ENCODE measurements around the gene STK17B. TPM values are rescaled to one million over a fixed set of nuclear protein-coding genes. Genes with fewer than 3 reads are reported as not detected.
A peak's percentile ranks its signal among the peaks of the same experiment; 100 is the strongest.

The STK17B gene
- 100 to 1,000 TPM; 279 to 280 TPM for total RNA-seq

DNA sequence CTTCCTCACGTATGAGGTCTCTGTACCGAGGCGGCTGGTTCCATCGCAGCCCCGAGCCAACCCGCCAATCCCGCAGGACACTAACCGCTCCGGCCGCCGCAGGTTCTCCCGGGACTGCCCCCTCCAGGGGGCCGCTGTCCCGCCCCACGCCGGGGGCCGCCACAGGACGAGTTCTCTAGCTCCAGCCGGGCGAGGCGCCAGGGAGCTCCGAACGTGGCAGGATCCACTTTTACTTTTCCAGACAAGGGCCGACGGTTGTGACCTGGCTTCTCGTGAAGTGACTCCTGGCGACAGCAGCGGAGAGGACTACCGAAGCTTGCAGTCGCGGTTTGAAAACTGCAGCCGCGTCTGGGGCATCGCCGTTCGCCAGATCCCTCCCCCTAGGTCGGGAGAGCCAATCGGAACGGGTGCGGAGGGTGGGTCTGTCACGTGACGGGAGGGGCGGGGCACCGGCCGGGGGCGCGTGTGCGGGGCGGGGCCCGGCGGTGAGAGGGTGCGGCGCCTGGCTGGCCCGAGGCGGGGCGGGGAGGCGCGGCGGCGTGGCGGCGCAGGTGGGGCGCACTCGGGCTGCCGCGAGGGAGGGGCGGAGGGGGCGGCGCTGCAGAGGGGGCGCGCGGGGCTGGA lies at the start of gene STK17B:
TSS of gene STK17B (minus strand) at position 331 of the 624 bp plus-strand sequence. CDS start 8,195 bp downstream, outside the sequence.
- peaks cover 34% of the 10 kb centered on the region for H3K4me1 Mint-ChIP-seq (ENCODE audit: low read depth)
- peaks cover 18 to 33% of the 10 kb centered on the region in 2 donors for H3K36me3 Mint-ChIP-seq (ENCODE audit: insufficient read depth in 2 of 2)
- DNase-seq (peak; percentile 95 to 96), ATAC-seq (replicated peaks in 1 of 2) (peak; percentile 71 to 74)
- peak within 1 kb of the TSS; percentile 96 for H3K27ac Mint-ChIP-seq
- H3K27me3 Mint-ChIP-seq (ENCODE audit: low read depth) = no peaks in the 10 kb centered on the region
- peak within 1 kb of the TSS; percentile 93 to 95 for H3K4me3 Mint-ChIP-seq
- no peaks in the 10 kb centered on the region for H3K9me3 Mint-ChIP-seq

GRCh38 chr2:196220671-196221070 lies 49.3 kb upstream of the STK17B start:
- peak; percentile 61 for ATAC-seq (replicated peaks in 1 of 2)
- H3K4me3 Mint-ChIP-seq = peak overlapping the region; percentile 48 to 55

GRCh38 chr2:196219671-196220070 lies 48.3 kb upstream of the STK17B start:
- peak overlapping the region; percentile 43 for H3K27ac Mint-ChIP-seq
- no peak for ATAC-seq (replicated peaks in 1 of 2)
- peaks cover 79% of the 10 kb centered on the region for H3K4me1 Mint-ChIP-seq (ENCODE audit: low read depth)
- DNase-seq = no peak
- H3K36me3 Mint-ChIP-seq (ENCODE audit: insufficient read depth in 2 of 2) = peaks cover 4 to 20% of the 10 kb centered on the region in 2 donors
- H3K4me3 Mint-ChIP-seq = peak overlapping the region; percentile 11 to 48
- peaks cover 3 to 4% of the 10 kb centered on the region in 2 donors for H3K9me3 Mint-ChIP-seq
- H3K27me3 Mint-ChIP-seq (ENCODE audit: low read depth) = no peaks in the 10 kb centered on the region

More at GRCh38 chr2:196220671-196221070, 49.3 kb upstream of the STK17B start:
- DNase-seq = no peak
- H3K27me3 Mint-ChIP-seq (ENCODE audit: low read depth) = no peaks in the 10 kb centered on the region
- H3K36me3 Mint-ChIP-seq (ENCODE audit: insufficient read depth in 2 of 2) = peaks cover 4 to 26% of the 10 kb centered on the region in 2 donors
- peaks cover 3 to 4% of the 10 kb centered on the region in 2 donors for H3K9me3 Mint-ChIP-seq
- peak overlapping the region; percentile 25 for H3K27ac Mint-ChIP-seq
- peaks cover 78% of the 10 kb centered on the region for H3K4me1 Mint-ChIP-seq (ENCODE audit: low read depth)

DNA sequence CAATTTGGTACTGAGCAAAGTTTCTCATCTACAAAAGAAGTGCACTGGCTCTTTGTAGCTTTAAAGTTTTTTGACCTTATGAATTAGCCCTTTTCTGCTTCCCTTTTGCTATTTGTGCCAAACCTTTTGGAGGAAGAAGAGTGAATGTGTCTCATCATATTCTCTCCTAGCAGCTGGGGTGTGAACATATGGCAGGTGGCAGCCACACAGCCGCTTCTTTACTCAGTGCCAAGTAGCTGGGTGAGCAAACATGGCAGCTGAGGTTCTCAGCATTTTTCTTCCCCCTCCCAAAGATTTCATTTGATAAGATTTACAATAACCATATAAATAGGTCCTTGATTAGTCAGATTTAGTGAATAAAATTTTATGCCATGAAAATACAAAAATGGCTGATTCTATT lies 46.7 kb upstream of the STK17B start:
- peaks cover 79% of the 10 kb centered on the region for H3K4me1 Mint-ChIP-seq (ENCODE audit: low read depth)

DNA sequence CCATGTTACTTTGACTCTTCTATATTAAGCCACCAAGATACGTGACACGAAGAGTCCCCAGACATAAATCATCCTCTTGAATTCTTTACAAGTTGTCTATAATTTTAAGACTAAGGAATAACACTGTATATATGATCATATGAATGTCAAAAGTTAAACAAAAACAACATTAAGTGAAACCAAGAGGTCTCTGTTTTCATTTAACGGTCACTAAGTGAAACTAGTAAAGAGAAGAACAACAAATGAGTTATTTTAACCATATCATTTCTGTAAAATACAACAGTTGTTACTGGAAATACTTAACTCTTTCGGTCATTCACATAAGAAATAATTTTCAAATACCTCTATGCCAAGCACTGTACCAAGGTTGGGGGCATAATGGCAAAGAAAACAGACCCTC lies 45.7 kb upstream of the STK17B start:
- H3K4me3 Mint-ChIP-seq = peak overlapping the region in 1 of 2 donors; percentile 43
- no peak overlapping the region for H3K27ac Mint-ChIP-seq
- H3K4me1 Mint-ChIP-seq (ENCODE audit: low read depth) = peaks cover 87% of the 10 kb centered on the region
- no peak for DNase-seq
- peaks cover 3 to 17% of the 10 kb centered on the region in 2 donors for H3K36me3 Mint-ChIP-seq (ENCODE audit: insufficient read depth in 2 of 2)
- no peak for ATAC-seq (replicated peaks in 1 of 2)
- H3K27me3 Mint-ChIP-seq (ENCODE audit: low read depth) = no peaks in the 10 kb centered on the region
- peaks cover 2 to 7% of the 10 kb centered on the region in 2 donors for H3K9me3 Mint-ChIP-seq

More for the DNA sequence above, 46.7 kb upstream of the STK17B start:
- Mint-ChIP-seq H3K27ac (peak overlapping the region; percentile 15), H3K9me3 (peaks cover 3% of the 10 kb centered on the region in 2 donors), H3K4me3 (no peak overlapping the region), H3K36me3 (ENCODE audit: insufficient read depth in 2 of 2) (peaks cover 3 to 12% of the 10 kb centered on the region in 2 donors), H3K27me3 (ENCODE audit: low read depth) (no peaks in the 10 kb centered on the region)
- no peak for ATAC-seq (replicated peaks in 1 of 2)
- DNase-seq = no peak

GRCh38 chr2:196215376-196215775 lies 44.0 kb upstream of the STK17B start:
- DNase-seq (no peak), ATAC-seq (replicated peaks in 1 of 2) (no peak)
- Mint-ChIP-seq H3K4me3 (no peak overlapping the region), H3K36me3 (ENCODE audit: insufficient read depth in 2 of 2) (peaks cover 7 to 15% of the 10 kb centered on the region in 2 donors), H3K27me3 (ENCODE audit: low read depth) (no peaks in the 10 kb centered on the region), H3K27ac (no peak overlapping the region), H3K9me3 (peaks cover 0 to 5% of the 10 kb centered on the region in 2 donors), H3K4me1 (ENCODE audit: low read depth) (peaks cover 94% of the 10 kb centered on the region)

DNA sequence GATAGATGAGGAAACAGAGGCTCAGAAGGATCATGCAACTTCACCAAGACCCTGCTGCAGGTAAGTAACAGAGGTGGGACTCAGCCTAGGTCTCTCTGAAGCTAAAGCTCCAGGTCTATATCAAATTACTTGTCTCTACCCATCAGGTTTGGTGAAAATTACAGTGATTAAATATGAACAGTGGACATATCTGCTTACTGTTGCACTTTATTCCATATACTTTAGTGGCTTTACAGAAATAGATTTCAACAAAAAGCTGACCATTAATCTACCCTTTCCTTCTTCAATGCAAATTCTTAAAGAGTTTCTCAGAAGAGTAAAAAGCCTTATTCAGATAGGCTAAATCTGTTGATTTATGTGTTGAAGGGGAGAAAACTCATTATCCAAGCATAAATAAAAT lies 42.8 kb upstream of the STK17B start:
- Mint-ChIP-seq H3K27me3 (ENCODE audit: low read depth) (no peaks in the 10 kb centered on the region), H3K4me3 (peak overlapping the region in 1 of 2 donors; percentile 83), H3K4me1 (ENCODE audit: low read depth) (peaks cover 95% of the 10 kb centered on the region), H3K27ac (no peak overlapping the region), H3K36me3 (ENCODE audit: insufficient read depth in 2 of 2) (peaks cover 9 to 15% of the 10 kb centered on the region in 2 donors), H3K9me3 (peaks cover 0 to 5% of the 10 kb centered on the region in 2 donors)
- ATAC-seq (replicated peaks in 1 of 2) = no peak
- DNase-seq = no peak

GRCh38 chr2:196213252-196213980 lies 42.0 kb upstream of the STK17B start:
- ATAC-seq (replicated peaks in 1 of 2) (peak; percentile 26 to 28), DNase-seq (no peak)
- Mint-ChIP-seq H3K4me1 (ENCODE audit: low read depth) (peaks cover 95% of the 10 kb centered on the region), H3K27me3 (ENCODE audit: low read depth) (no peaks in the 10 kb centered on the region), H3K4me3 (peak overlapping the region in 1 of 2 donors; percentile 83), H3K9me3 (peaks cover 0 to 5% of the 10 kb centered on the region in 2 donors), H3K36me3 (ENCODE audit: insufficient read depth in 2 of 2) (peaks cover 9 to 15% of the 10 kb centered on the region in 2 donors), H3K27ac (peak overlapping the region; percentile 55)

GRCh38 chr2:196208915-196209314 lies 37.5 kb upstream of the STK17B start:
- no peak for DNase-seq
- Mint-ChIP-seq H3K4me1 (ENCODE audit: low read depth) (peaks cover 54% of the 10 kb centered on the region), H3K36me3 (ENCODE audit: insufficient read depth in 2 of 2) (peaks cover 9 to 16% of the 10 kb centered on the region in 2 donors), H3K4me3 (no peak overlapping the region), H3K27me3 (ENCODE audit: low read depth) (no peaks in the 10 kb centered on the region), H3K27ac (no peak overlapping the region), H3K9me3 (peaks cover 0 to 5% of the 10 kb centered on the region in 2 donors)
- no peak for ATAC-seq (replicated peaks in 1 of 2)

DNA sequence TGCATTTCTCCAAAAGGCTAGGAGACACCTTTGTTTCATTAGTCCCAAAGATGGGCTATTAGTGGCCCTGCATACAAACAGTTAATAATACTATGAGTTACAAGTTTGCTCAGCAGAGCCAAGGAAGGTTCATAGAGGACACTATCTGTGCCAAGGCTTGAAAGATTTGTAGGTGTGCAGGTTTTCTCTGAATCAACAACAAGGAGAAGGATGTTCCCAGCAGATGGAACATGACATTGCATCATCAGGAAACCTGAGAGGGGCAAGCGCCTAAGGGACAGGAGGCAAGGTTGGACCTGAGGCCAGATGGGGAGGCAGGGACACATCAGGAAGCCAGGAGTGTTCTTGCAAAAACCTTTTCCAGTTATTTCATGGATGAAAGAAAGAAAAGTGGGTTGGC lies 35.4 kb upstream of the STK17B start:
- Mint-ChIP-seq H3K4me3 (no peak overlapping the region), H3K27ac (no peak overlapping the region), H3K4me1 (ENCODE audit: low read depth) (peaks cover 40% of the 10 kb centered on the region), H3K9me3 (peaks cover 0 to 2% of the 10 kb centered on the region in 2 donors), H3K27me3 (ENCODE audit: low read depth) (no peaks in the 10 kb centered on the region), H3K36me3 (ENCODE audit: insufficient read depth in 2 of 2) (peaks cover 6 to 7% of the 10 kb centered on the region in 2 donors)
- DNase-seq = no peak
- ATAC-seq (replicated peaks in 1 of 2) = no peak

- no peak overlapping the region for H3K27ac Mint-ChIP-seq
- H3K36me3 Mint-ChIP-seq (ENCODE audit: insufficient read depth in 2 of 2) = peaks cover 4% of the 10 kb centered on the region in 2 donors
- DNase-seq (no peak), ATAC-seq (replicated peaks in 1 of 2) (no peak)
- peaks cover 0 to 2% of the 10 kb centered on the region in 2 donors for H3K9me3 Mint-ChIP-seq
- no peak overlapping the region for H3K4me3 Mint-ChIP-seq
- H3K4me1 Mint-ChIP-seq (ENCODE audit: low read depth) = peaks cover 40% of the 10 kb centered on the region
- H3K27me3 Mint-ChIP-seq (ENCODE audit: low read depth) = no peaks in the 10 kb centered on the region
These were observed 34.6 kb upstream of the STK17B start for GRCh38 chr2:196205881-196206435.

GRCh38 chr2:196205011-196205766 lies 33.8 kb upstream of the STK17B start:
- no peak overlapping the region for H3K4me3 Mint-ChIP-seq
- H3K27ac Mint-ChIP-seq = peak overlapping the region; percentile 21
- H3K4me1 Mint-ChIP-seq (ENCODE audit: low read depth) = peaks cover 44% of the 10 kb centered on the region
- DNase-seq (no peak), ATAC-seq (replicated peaks in 1 of 2) (peak; percentile 54 to 55)
- H3K9me3 Mint-ChIP-seq = peaks cover 0 to 2% of the 10 kb centered on the region in 2 donors
- no peaks in the 10 kb centered on the region for H3K27me3 Mint-ChIP-seq (ENCODE audit: low read depth)
- peaks cover 4% of the 10 kb centered on the region in 2 donors for H3K36me3 Mint-ChIP-seq (ENCODE audit: insufficient read depth in 2 of 2)
